ENCODE results near the gene SLFN5.
"Not testable (repeated sequence)": the region's sequence is repeated elsewhere in the genome, so short reads cannot be mapped to it uniquely, and the experiment has no call there.

SLFN5 gene

GRCh38 chr17:35243561-35244340, 879 bp downstream of the SLFN5 start:
- DNase-seq: no peak

DNA sequence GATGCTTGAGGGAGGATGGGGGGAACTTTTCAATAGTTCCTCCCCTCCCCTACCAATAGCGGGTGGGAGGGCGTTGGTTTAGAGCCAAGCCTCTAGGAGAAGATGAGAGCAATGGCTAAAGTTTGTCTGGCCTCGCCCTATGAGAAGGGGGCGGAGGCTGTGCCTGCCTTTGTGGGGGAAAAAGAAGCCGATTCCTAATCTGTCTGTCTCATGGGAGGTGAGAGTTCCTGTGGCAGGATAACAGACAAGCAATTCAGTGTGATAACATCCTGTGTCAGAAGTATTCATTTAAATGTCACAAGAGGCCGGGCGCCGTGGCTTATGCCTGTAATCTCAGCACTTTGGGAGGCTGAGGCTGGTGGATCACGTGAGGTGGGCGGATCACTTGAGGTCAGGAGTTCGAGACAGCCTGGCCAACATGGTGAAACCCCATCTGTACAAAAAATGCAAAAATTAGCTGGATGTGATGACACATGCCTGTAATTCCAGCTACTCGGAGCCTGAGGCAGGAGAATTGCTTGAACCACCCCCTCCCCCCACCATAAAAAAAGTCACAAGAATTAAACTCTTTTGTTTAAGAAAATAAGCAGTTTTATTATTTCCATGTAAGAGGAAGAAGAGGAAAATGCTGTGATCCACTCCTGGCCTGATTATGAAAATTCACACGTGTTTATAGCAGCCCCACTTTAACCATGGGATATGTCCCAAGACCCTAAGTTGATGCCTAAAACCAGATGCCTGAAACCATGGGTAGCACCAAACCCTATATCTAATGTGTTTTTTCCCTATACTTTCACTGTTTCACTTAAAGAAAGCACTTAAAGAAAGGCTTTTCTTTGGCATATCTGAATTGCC, 1.7 kb downstream of the SLFN5 start:
- DNase-seq: no peak

DNA sequence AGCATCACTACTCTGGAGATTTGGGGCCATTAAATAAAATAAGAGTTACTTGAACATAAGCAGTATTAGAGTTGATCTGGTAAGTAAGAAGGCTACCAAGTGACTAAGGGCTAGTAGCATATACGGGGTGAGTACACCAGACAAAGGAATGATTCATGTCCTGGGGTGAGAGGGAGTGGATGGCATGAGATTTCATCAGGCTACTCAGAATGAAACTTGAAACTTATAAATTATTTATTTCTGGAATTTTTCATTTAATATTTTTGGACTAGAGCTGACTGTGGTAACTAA, 2.3 kb downstream of the SLFN5 start:
- no peak for DNase-seq

DNA sequence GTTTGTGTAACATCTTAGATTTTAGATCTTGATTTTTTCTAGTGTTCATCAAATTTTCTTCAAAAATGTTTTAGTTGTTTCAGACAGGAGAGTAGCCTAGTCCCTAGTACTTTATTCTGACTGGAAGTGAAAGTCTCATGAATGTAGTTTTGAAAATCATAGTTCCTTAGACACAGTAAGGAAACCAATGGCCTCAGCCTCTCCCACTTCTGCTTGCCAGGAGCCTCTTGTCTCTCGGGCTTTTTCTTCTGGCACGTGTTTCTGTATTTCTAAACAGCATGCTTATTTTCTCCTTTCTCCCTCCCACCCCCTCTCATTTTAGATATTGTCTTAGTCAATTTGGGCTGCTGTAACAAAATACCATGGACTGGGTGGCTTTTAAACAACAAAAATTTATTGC, 9.8 kb downstream of the SLFN5 start:
- DNase-seq: no peak

GRCh38 chr17:35254107-35254773, 11.4 kb downstream of the SLFN5 start:
- DNase-seq: no peak

DNA sequence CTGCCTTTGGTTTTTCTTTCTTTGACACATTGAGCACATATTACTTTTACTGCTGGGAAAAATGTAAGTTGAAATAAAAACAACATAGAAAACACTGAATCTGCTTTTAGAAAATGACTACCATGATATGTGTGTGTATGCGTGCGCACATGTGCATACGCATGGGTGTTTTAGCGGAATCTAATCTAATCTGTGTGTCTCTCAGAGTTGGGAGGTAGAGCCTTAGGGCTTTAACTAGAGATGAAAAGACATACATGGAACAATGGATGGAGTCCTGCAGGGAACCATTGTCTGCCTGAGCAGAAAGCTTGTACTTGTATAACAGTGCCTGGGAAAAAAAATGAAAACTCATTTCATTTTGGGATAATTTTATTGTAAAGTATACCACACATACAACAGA, 12.4 kb downstream of the SLFN5 start:
- DNase-seq: no peak

DNA sequence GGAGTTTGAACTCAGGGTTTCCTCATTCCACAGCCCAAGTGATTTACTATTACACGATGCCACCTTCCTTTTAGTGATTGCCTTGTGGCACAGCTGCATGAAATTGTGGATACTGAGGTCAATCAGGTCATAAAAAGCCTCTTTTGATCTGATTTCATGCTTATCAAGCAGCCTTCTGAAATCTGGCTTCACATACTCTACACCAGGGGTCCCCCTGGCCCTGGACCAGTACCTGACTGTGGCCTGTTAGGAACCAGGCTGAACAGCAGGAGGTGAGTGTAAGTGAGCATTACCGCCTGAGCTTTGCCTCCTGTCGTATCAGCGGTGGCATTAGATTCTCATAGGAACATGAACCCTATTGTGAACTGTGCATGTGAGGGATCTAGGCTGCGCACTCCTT, 13.8 kb downstream of the SLFN5 start:
- no peak for DNase-seq

GRCh38 chr17:35257208-35257659, 14.4 kb downstream of the SLFN5 start:
- no peak for DNase-seq

GRCh38 chr17:35259001-35259400, 16.1 kb downstream of the SLFN5 start:
- no peak for DNase-seq

DNA sequence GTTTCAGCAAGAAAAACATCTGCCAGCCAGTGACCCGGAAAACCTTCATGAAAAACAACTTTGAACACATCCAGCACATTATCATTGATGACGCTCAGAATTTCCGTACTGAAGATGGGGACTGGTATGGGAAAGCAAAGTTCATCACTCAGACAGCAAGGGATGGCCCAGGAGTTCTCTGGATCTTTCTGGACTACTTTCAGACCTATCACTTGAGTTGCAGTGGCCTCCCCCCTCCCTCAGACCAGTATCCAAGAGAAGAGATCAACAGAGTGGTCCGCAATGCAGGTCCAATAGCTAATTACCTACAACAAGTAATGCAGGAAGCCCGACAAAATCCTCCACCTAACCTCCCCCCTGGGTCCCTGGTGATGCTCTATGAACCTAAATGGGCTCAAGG, 22.2 kb downstream of the SLFN5 start:
- no peak for DNase-seq

GRCh38 chr17:35265566-35266141, 22.8 kb downstream of the SLFN5 start:
- no peak for DNase-seq

DNA sequence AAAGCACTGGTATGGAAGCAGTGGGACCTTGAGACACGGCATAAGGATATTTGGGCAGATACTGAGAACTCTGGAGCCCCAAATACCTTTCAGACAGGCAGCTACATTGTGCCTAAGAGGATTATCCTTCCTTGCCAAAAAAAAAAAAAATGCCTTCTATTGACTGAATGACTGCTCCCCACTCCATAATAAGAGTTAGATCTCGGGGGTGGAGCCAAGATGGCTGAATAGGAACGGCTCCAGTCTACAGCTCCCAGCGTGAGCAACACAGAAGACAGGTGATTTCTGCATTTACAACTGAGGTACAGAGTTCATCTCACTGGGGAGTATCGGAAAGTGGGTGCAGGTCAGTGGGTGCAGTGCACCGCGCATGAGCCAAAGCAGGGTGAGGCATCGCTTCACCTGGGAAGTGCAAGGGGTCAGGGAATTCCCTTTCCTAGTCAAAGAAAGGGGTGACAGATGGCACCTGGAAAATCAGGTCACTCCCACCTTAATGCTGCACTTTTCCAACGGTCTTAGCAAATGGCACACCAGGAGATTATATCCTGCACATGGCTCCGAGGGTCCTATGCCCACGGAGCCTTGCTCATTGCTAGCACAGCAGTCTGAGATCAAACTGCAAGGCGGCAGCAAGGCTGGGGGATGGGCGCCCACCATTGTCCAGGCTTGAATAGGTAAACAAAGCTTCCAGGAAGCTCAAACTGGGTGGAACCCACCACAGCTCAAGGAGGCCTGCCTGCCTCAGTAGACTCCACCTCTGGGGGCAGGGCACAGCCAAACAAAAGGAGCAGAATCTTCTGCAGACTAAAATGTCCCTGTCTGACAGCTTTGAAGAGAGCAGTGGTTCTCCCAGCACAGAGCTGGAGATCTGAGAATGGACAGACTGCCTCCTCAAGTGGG, 31.5 kb downstream of the SLFN5 start:
- DNase-seq: not testable (repeated sequence)

DNA sequence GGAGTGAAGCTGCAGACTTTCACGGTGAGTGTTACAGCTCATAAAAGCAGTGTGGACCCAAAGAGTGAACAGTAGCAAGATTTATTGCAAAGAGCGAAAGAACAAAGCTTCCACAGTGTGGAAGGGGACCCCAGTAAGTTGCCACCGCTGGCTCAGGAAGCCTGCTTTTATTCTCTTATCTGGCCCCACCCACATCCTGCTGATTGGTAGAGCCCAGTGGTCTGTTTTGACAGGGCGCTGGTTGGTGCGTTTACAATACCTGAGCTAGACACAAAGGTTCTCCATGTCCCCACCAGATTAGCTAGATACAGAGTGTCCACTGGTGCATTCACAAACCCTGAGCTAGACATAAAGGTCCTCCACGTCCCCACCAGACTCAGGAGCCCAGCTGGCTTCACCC, 35.6 kb downstream of the SLFN5 start:
- DNase-seq: not testable (repeated sequence)

- DNase-seq: not testable (repeated sequence)
These were observed 36.0 kb downstream of the SLFN5 start for GRCh38 chr17:35278876-35279275.

DNA sequence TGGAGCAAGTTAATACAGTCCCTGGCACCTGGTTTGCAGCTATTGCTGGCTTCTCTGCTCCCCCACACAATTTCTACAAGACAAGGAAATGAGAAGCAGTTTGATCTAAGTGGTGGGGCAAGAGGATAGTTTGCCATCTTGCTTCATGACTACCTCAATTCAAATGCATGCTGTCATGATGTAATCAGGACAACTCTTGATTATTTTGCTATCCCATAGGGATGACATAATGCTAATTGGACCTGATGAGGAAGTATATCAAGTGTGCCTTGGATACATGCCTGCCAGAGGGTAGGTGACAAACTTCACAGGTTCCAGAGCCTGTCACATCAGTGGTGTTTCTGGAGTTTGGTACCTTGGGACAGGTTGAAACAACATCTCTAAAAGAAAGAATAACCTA, 40.9 kb downstream of the SLFN5 start:
- no peak for DNase-seq

DNA sequence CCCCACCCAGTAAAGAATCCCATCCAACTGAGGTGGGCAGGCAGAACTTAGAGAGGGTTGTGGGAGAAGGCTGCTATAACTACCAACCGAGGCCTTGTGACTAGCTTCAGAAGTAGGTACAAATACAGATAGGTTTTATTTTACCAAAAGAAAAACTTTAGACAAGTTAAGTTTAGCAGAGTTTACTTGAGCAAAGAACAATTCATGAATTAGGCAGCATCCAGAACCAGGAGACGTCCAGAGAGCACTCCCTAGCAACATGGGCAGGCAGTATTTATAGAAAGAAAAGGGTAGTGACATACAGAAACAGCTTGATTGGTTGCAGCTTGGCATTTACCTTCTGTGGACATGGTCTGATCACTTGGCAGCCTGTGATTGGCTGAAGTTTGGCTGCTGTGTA, 42.1 kb downstream of the SLFN5 start:
- DNase-seq: no peak

- no peak for DNase-seq
These were observed 43.4 kb downstream of the SLFN5 start for GRCh38 chr17:35286120-35286781.

- DNase-seq: no peak
These were observed 44.5 kb downstream of the SLFN5 start for GRCh38 chr17:35287286-35287811.

DNA sequence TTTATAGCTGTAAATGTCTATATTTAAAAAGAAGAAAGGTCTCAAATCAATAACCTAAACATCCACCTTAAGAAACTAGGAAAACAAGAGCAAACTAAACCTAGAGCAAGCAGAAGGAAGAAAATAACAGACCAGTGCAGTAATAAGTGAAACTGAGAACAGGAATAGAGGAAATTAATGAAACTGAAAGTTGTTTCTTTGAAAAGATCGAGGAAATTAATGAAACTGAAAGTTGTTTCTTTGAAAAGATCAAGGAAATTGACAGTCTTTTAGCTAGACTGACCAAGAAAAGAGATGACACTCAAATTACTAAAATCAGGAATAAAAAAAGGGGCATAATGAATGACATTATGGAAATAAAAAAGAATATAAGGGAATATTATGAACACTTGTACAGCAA, 46.4 kb downstream of the SLFN5 start:
- DNase-seq: no peak

GRCh38 chr17:35291802-35292201, 48.9 kb downstream of the SLFN5 start:
- DNase-seq: no peak

GRCh38 chr17:35293151-35293847, 50.4 kb downstream of the SLFN5 start:
- no peak for DNase-seq
